Omental fat pad (tissue), 4 donors: ENCODE data around the gene DALRD3. TPM values are rescaled to one million over a fixed set of nuclear protein-coding genes. Genes with fewer than 3 reads are reported as not detected.

ENCODE experiments used
- ATAC-seq: fragments of 150-250 bp; one replicate; pipeline ENCODE4 v1.9.1; 2016; ENCODE audit warnings: mild to moderate bottlenecking, moderate library complexity; ENCODE audit not compliant: low FRiP score
- DNase-seq: peaks from one replicate; pipeline ENCODE4 v3.0.0-alpha.2; 2019; ENCODE audit warnings: low spot score
- CTCF ChIP-seq, 3 donors: fragments of 450-650 bp; IDR thresholded peaks; one replicate each; pipeline ENCODE4 v1.5.1; 2016 to 2017; ENCODE audit warnings: antibody characterized with exemption in 3 of 3, mild to moderate bottlenecking in 3 of 3, moderate library complexity in 2 of 3
- total RNA-seq, 4 donors: library from RNA; depleted of rRNA; stranded (reverse); fragments of >200 nt; gene quantifications; one replicate each; pipeline ENCODE4 v1.1.0, GENCODE V29; 2016

DALRD3 gene
- total RNA-seq, 4 donors from 2014 or later: 15.3 to 36.9 (median 30.9) TPM

- ATAC-seq (no peak), DNase-seq (no peak)
- TF ChIP-seq CTCF (IDR thresholded peaks at IDR 0.05): no peak
Observed at GRCh38 chr3:49022688-49023171, 4.3 kb upstream of the DALRD3 start.

- peak in 2 of 3 donors; percentile 62 to 93 for TF ChIP-seq CTCF (IDR thresholded peaks at IDR 0.05)
- peak; percentile 76 for DNase-seq
- peak; percentile 90 for ATAC-seq
Observed at GRCh38 chr3:49021813-49022687, 3.7 kb upstream of the DALRD3 start, which contains the start of gene NDUFAF3. TSS of gene NDUFAF3 (plus strand) at chr3:49022121. CDS start at chr3:49022145, 24 bp downstream.

- DNase-seq (peak; percentile 98), ATAC-seq (peak; percentile 86)
- no peak for TF ChIP-seq CTCF (IDR thresholded peaks at IDR 0.05)
Observed at GRCh38 chr3:49021213-49021812, 2.9 kb upstream of the DALRD3 start.

- DNase-seq (no peak), ATAC-seq (no peak)
- no peak for TF ChIP-seq CTCF (IDR thresholded peaks at IDR 0.05)
Observed at GRCh38 chr3:49020330-49021212, 2.2 kb upstream of the DALRD3 start.

DNA sequence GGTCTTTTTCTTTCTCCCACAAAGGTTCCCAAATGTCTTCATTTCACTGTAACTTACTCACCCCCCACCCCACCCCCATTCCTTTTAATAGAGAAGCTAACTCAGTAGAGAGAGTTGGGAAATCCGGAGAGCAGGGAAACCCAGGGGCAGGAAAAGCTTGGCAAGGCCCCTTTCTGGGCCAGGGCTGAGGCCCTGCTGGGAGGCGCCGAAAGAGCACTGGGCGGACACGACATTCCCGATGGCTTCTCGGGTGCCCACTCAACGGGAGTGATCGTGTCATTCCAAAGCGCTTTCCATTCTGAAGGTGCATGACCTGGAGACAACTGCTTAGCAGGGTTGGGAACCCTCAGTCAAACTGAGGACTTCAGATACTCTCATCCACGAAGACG, 1.6 kb upstream of the DALRD3 start:
- ATAC-seq (no peak), DNase-seq (no peak)
- TF ChIP-seq CTCF (IDR thresholded peaks at IDR 0.05): no peak

DNA sequence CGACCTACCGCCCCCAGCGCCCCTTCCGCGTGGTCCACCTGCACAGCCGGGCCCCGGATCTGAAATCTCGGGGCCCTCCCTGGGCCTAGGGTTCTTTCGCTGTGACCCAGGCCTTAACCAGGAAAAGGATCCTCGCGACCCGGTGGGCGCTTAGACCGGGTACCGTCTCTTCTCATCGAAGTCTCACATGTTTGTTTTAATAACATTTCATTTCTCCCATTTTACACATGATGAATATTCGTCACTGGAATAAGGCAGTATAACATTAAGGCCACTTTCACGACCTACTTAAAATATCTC, 277 bp upstream of the DALRD3 start:
- ATAC-seq (no peak), DNase-seq (no peak)
- no peak for TF ChIP-seq CTCF (IDR thresholded peaks at IDR 0.05)
